H1 (cell line): ENCODE data around the gene COPS7A. TPM values are rescaled to one million over a fixed set of nuclear protein-coding genes. Genes with fewer than 3 reads are reported as not detected.
A peak's percentile ranks its signal among the peaks of the same experiment; 100 is the strongest.

Experiments
- CTCF ChIA-PET: fragments of 300-600 bp; sonication (Branson Sonifier 250); formaldehyde crosslinking; loops from one replicate; lab custom pipeline; 2021; ENCODE audit not compliant: partially characterized antibody; lab: Charles Lee
- POLR2A ChIA-PET: fragments of 300-600 bp; sonication (Branson Sonifier 250); formaldehyde crosslinking; loops from one replicate; lab custom pipeline; 2021; ENCODE audit warnings: inconsistent platforms; ENCODE audit not compliant: partially characterized antibody; lab: Charles Lee
- DNase-seq, 2 experiments: peaks; one replicate each; pipeline versions ENCODE4 v3.0.0 to v3.0.0-alpha.2; 2010 to 2022; ENCODE audit warnings: low spot score in 2 of 2, low read depth in 1 of 2, mixed read lengths in 1 of 2
- FAIRE-seq: peaks from 2 replicates; lab custom pipeline; 2011; peaks lifted over from hg19 to GRCh38; lab: Jason Lieb, UNC
- H2AFZ ChIP-seq: 2 replicates; pipeline ENCODE4 v1.8.1; 2012; ENCODE audit warnings: low read length, inconsistent platforms
- H2AK5ac ChIP-seq: 2 replicates; pipeline ENCODE4 v1.6.1; 2013; ENCODE audit warnings: low read depth, low read length
- H2BK120ac ChIP-seq: replicated peaks from 2 replicates; pipeline ENCODE3; 2013; ENCODE audit warnings: low read depth, low read length, inconsistent platforms
- H2BK12ac ChIP-seq: 2 replicates; pipeline ENCODE4 v1.6.1; 2013; ENCODE audit warnings: low read depth, low read length
- H2BK15ac ChIP-seq: 2 replicates; pipeline ENCODE4 v1.6.1; 2013; ENCODE audit warnings: low read length
- H2BK20ac ChIP-seq: 2 replicates; pipeline ENCODE4 v1.6.1; 2013; ENCODE audit warnings: low read length
- H2BK5ac ChIP-seq: 2 replicates; pipeline ENCODE4 v1.6.1; 2013; ENCODE audit warnings: low read depth, low read length
- H3K14ac ChIP-seq: 2 replicates; pipeline ENCODE4 v1.6.1; 2013; ENCODE audit warnings: inconsistent platforms; ENCODE audit not compliant: insufficient read length
- H3K18ac ChIP-seq: 2 replicates; pipeline ENCODE4 v1.6.1; 2013; ENCODE audit warnings: low read length; ENCODE audit errors: extremely low read depth
- H3K23ac ChIP-seq: 2 replicates; pipeline ENCODE4 v1.6.1; 2013; ENCODE audit warnings: inconsistent platforms; ENCODE audit not compliant: insufficient read length
- H3K23me2 ChIP-seq: 2 replicates; pipeline ENCODE4 v1.6.1; 2013; ENCODE audit warnings: low read depth, low read length
- H3K27ac ChIP-seq: 2 replicates; pipeline ENCODE4 v1.6.1; 2011; ENCODE audit warnings: low read depth, low read length, inconsistent platforms
- H3K27me3 ChIP-seq, 4 experiments: replicated peaks in 1 of 4; 1 replicate in 1 of 4; 2 replicates in 3 of 4; pipeline versions ENCODE4 v1.6.1 to v1.8.1; 2011 to 2013; ENCODE audit warnings: low read length in 3 of 4, mild to moderate bottlenecking in 3 of 4, inconsistent platforms in 2 of 4, mixed read lengths in 2 of 4, moderate library complexity in 1 of 4; ENCODE audit not compliant: control insufficient read depth in 3 of 4, insufficient read depth in 3 of 4; ENCODE audit errors: extremely low read depth in 1 of 4
- H3K36me3 ChIP-seq, 4 experiments: 2 replicates each; pipeline versions ENCODE4 v1.6.1 to v1.8.1; 2011 to 2013; ENCODE audit warnings: mild to moderate bottlenecking in 4 of 4, low read length in 3 of 4, moderate library complexity in 2 of 4, control low read depth in 1 of 4, inconsistent platforms in 1 of 4; ENCODE audit not compliant: insufficient read depth in 4 of 4, control insufficient read depth in 2 of 4
- H3K4ac ChIP-seq: replicated peaks from 2 replicates; pipeline ENCODE3; 2013; ENCODE audit warnings: low read length, low read depth, mixed read lengths, inconsistent platforms; ENCODE audit not compliant: insufficient read length
- H3K4me1 ChIP-seq, 4 experiments: replicated peaks in 1 of 4; 1 replicate in 1 of 4; 2 replicates in 3 of 4; pipeline versions ENCODE4 v1.6.1 to v1.8.1; 2011 to 2013; ENCODE audit warnings: low read length in 3 of 4, inconsistent platforms in 2 of 4, mixed read lengths in 1 of 4; ENCODE audit not compliant: insufficient read depth in 4 of 4, control insufficient read depth in 3 of 4
- H3K4me2 ChIP-seq, 2 experiments: 2 replicates each; pipeline versions ENCODE4 v1.6.1 to v1.8.1; 2011 to 2013; ENCODE audit warnings: low read depth in 2 of 2, low read length in 2 of 2, control low read depth in 1 of 2, inconsistent platforms in 1 of 2, mild to moderate bottlenecking in 1 of 2; ENCODE audit not compliant: insufficient read depth in 1 of 2
- H3K4me3 ChIP-seq, 4 experiments: fragments of 200-600, 300-600 bp in 1 of 4; sonication (generic), shearing (Covaris generic), sonication (Bioruptor Twin) in 1 of 4; 2 replicates each; pipeline versions ENCODE4 v1.5.1 to v1.8.1; 2011 to 2016; ENCODE audit warnings: low read length in 4 of 4, low read depth in 3 of 4, control low read depth in 2 of 4, inconsistent platforms in 2 of 4, mild to moderate bottlenecking in 2 of 4, mixed read lengths in 1 of 4, moderate library complexity in 1 of 4; ENCODE audit not compliant: insufficient read depth in 2 of 4; ENCODE audit errors: extremely low read depth in 1 of 4
- H3K56ac ChIP-seq: replicated peaks from 2 replicates; pipeline ENCODE3; 2013; ENCODE audit warnings: low read depth, mild to moderate bottlenecking, mixed read lengths, low read length, inconsistent platforms; ENCODE audit not compliant: insufficient read length
- H3K79me1 ChIP-seq: 2 replicates; pipeline ENCODE4 v1.6.1; 2013; ENCODE audit warnings: low read depth, low read length, control low read depth
- H3K79me2 ChIP-seq, 2 experiments: 2 replicates each; pipeline versions ENCODE4 v1.6.1 to v1.8.1; 2012 to 2013; ENCODE audit warnings: low read length in 2 of 2, mild to moderate bottlenecking in 2 of 2, inconsistent platforms in 1 of 2; ENCODE audit not compliant: insufficient read depth in 2 of 2, control insufficient read depth in 1 of 2
- H3K9ac ChIP-seq, 4 experiments: replicated peaks in 1 of 4; 1 replicate in 1 of 4; 2 replicates in 3 of 4; pipeline versions ENCODE4 v1.6.1 to v1.8.1; 2011 to 2013; ENCODE audit warnings: low read depth in 3 of 4, low read length in 3 of 4, control low read depth in 2 of 4, mild to moderate bottlenecking in 2 of 4, moderate library complexity in 2 of 4, inconsistent platforms in 1 of 4; ENCODE audit errors: extremely low read depth in 1 of 4
- H3K9me3 ChIP-seq, 2 experiments: 2 replicates each; pipeline versions ENCODE4 v1.6.1 to v1.8.1; 2012 to 2013; ENCODE audit warnings: mild to moderate bottlenecking in 2 of 2, moderate library complexity in 2 of 2, control low read depth in 1 of 2, inconsistent platforms in 1 of 2, low read depth in 1 of 2, low read length in 1 of 2, mixed read lengths in 1 of 2; ENCODE audit not compliant: insufficient read depth in 2 of 2
- H4K20me1 ChIP-seq, 2 experiments: replicated peaks in 1 of 2; 2 replicates each; pipeline versions ENCODE3 to v1.8.1; 2011 to 2013; ENCODE audit warnings: inconsistent platforms in 2 of 2, low read length in 2 of 2, mild to moderate bottlenecking in 1 of 2; ENCODE audit not compliant: insufficient read depth in 2 of 2, control insufficient read depth in 1 of 2
- H4K5ac ChIP-seq: 2 replicates; pipeline ENCODE4 v1.6.1; 2013; ENCODE audit warnings: low read length, low read depth, mixed read lengths, inconsistent platforms; ENCODE audit not compliant: insufficient read length
- H4K8ac ChIP-seq: 2 replicates; pipeline ENCODE4 v1.8.0; 2013; ENCODE audit warnings: mild to moderate bottlenecking, moderate library complexity, low read length, inconsistent platforms; ENCODE audit not compliant: insufficient read depth; ENCODE audit errors: extremely low read depth
- H4K91ac ChIP-seq: replicated peaks from 2 replicates; pipeline ENCODE3; 2013; ENCODE audit warnings: low read length, mixed read lengths, inconsistent platforms; ENCODE audit not compliant: insufficient read length
- ASH2L ChIP-seq: fragments of 200-600, 300-600 bp; sonication (generic); IDR thresholded peaks from one replicate; pipeline ENCODE4 v1.7.1; 2017; ENCODE audit warnings: low read length
- BCL11A ChIP-seq, 2 experiments: IDR thresholded peaks; one replicate each; pipeline ENCODE4 v1.6.1; 2011; ENCODE audit warnings: low read depth in 2 of 2, low read length in 2 of 2, mild to moderate bottlenecking in 2 of 2
- CHD1 ChIP-seq: IDR thresholded peaks from 2 replicates; pipeline ENCODE4 v1.6.1; 2012; ENCODE audit warnings: low read depth, low read length, improper control_type of control experiment
- HDAC2 ChIP-seq, 2 experiments: fragments of 300-600 bp in 1 of 2; sonication (generic) in 1 of 2; IDR thresholded peaks; 2 replicates each; pipeline ENCODE4 v1.6.1; 2011 to 2012; ENCODE audit warnings: low read depth in 2 of 2, low read length in 2 of 2, mild to moderate bottlenecking in 2 of 2, moderate library complexity in 2 of 2, borderline replicate concordance in 1 of 2, inconsistent platforms in 1 of 2
- RAD21 ChIP-seq, 2 experiments: IDR thresholded peaks in 1 of 2; conservative IDR thresholded peaks in 1 of 2; 2 replicates each; pipeline ENCODE4 v1.6.1; 2011; ENCODE audit warnings: low read depth in 2 of 2, low read length in 2 of 2, improper control_type of control experiment in 1 of 2, inconsistent platforms in 1 of 2, mild to moderate bottlenecking in 1 of 2, moderate library complexity in 1 of 2
- SAP30 ChIP-seq: fragments of 300-600 bp; sonication (generic); IDR thresholded peaks from 2 replicates; pipeline ENCODE4 v1.7.1; 2012; ENCODE audit warnings: low read length, moderate library complexity, mild to moderate bottlenecking, inconsistent platforms; ENCODE audit not compliant: insufficient read depth, insufficient replicate concordance
- SIX5 ChIP-seq: IDR thresholded peaks from 2 replicates; pipeline ENCODE4 v1.6.1; 2011; ENCODE audit warnings: mild to moderate bottlenecking, low read depth, low read length
- SP1 ChIP-seq: IDR thresholded peaks from 2 replicates; pipeline ENCODE4 v1.6.1; 2011; ENCODE audit warnings: low read depth, low read length
- SP2 ChIP-seq: IDR thresholded peaks from 2 replicates; pipeline ENCODE4 v1.6.1; 2012; ENCODE audit warnings: mild to moderate bottlenecking, low read length, inconsistent platforms
- TAF1 ChIP-seq: IDR thresholded peaks from 2 replicates; pipeline ENCODE4 v1.6.1; 2011; ENCODE audit warnings: mild to moderate bottlenecking, low read depth, low read length
- ZNF274 ChIP-seq: IDR thresholded peaks from 2 replicates; pipeline ENCODE4 v1.7.0; 2012; ENCODE audit warnings: low read length, borderline replicate concordance; ENCODE audit errors: extremely low read depth
- WGBS, 2 experiments: shearing (Covaris generic) in 1 of 2; methylation state at CpG; one replicate each; pipeline versions ENCODE4 v1.1.6 to v1.1.7; 2013 to 2015; ENCODE audit warnings: low lambda C conversion rate in 2 of 2, mixed read lengths in 2 of 2, inconsistent platforms in 1 of 2, low coverage in 1 of 2, missing lambda C conversion rate in 1 of 2; ENCODE audit not compliant: insufficient replicate concordance in 2 of 2, insufficient coverage in 1 of 2, insufficient read length in 1 of 2; ENCODE audit errors: extremely low coverage in 1 of 2, missing lambda C conversion rate in 1 of 2; 5-methylcytosine and 5-hydroxymethylcytosine counted together
- polyA plus RNA-seq, 7 experiments: library from polyadenylated mRNA; depleted of rRNA in 3 of 7; stranded (reverse) in 5 of 7; unstranded in 2 of 7; fragments of >200 nt in 5 of 7; fragments of 200-250 nt in 2 of 7; gene quantifications; 1 replicate in 5 of 7; 2 replicates in 1 of 7; 4 replicates in 1 of 7; pipeline versions ENCODE4 v1.2.1 to v1.2.3, GENCODE V29; 2011 to 2013; ENCODE audit warnings: missing spikeins in 2 of 7, mixed read lengths in 2 of 7
- total RNA-seq: library from RNA; stranded (reverse); fragmentation: NEBNext Ultra II Directional; extraction: Animal tissue kit (Norgen Biotek cat#: 25700); gene quantifications from 2 replicates; pipeline ENCODE4 v1.2.1, GENCODE V29; 2021
- TF ChIP-seq, protein P1 (sequence below): IDR thresholded peaks from 2 replicates; pipeline ENCODE4 v1.6.1; 2012; ENCODE audit warnings: inconsistent platforms

COPS7A gene
- total and polyA plus RNA-seq, 2 of the 8 experiments (the other 6 are each of a cell fraction or from before 2014, with no cell fraction given): 44.5 to 95.9 TPM

DNA sequence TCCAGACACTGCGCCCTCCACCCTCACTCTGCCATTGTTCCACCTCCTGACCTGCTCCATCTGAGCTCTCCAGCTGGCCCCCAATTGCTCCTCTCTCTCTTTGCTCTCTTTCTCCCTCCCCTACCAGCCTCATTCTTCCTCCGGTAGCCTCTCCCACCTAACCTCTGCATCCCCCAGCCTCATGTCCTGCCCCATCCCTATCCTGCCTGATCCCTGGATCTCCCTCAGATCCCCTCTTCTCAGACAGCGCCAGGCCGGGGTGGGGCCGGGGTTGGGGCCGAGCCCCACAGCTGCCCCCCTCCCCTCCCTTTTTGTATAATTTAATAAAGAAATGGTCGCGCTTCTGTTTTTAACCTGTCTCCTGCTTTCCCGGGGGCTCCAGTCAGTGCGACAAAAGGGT is 46.8 kb downstream of the COPS7A start:
- Histone ChIP-seq H2AFZ (no peak overlapping the region), H4K20me1 (peaks cover 6 to 20% of the 10 kb centered on the region in 2 experiments), H3K4me3 (no peak overlapping the region), H3K4ac (no peak overlapping the region), H3K4me1 (peaks cover 4 to 36% (median 26%) of the 10 kb centered on the region in 4 experiments), H2BK15ac (no peak overlapping the region), H2BK5ac (no peak overlapping the region), H3K36me3 (peaks cover 0 to 23% (median 5%) of the 10 kb centered on the region in 4 experiments; a peak in 6 of 8 replicates), H2BK20ac (no peak overlapping the region), H3K18ac (no peak overlapping the region), H3K4me2 (no peak overlapping the region), H2BK12ac (no peak overlapping the region), H4K8ac (no peak overlapping the region), H4K91ac (no peak overlapping the region), H3K56ac (no peak overlapping the region), H3K79me2 (peaks cover 4 to 25% of the 10 kb centered on the region in 2 experiments; a peak in 2 of 4 replicates), H3K9me3 (no peaks in the 10 kb centered on the region), H3K9ac (no peak overlapping the region), H3K27ac (no peak overlapping the region), H3K27me3 (peaks cover 0 to 27% (median 21%) of the 10 kb centered on the region in 4 experiments; a peak in 5 of 7 replicates), H3K23me2 (peaks cover 13% of the 10 kb centered on the region), H2AK5ac (0 out of 2 replicates have a peak overlapping the region, but pooled peaks have one; percentile 2), H3K23ac (no peak overlapping the region), H3K14ac (no peak overlapping the region), H3K79me1 (0 out of 2 replicates have a peak, but pooled peaks cover 2% of the 10 kb centered on the region), H2BK120ac (no peak overlapping the region), H4K5ac (no peak overlapping the region)
- WGBS, 2 experiments: 86% methylated on average over 6 of the region's 10 CpGs; no CpG with 5 or more reads in 1 of the 2 experiments
- DNase-seq (no peak), FAIRE-seq (no peak)
- CTCF ChIA-PET: interaction anchor here (1.6 to 29.6 kb wide), 4 partner anchors 10 to 59 kb away, joined by 3 to 532 read pairs (median 266); partner anchors contain the start of genes GNB3, GPR162, MLF2 and P3H3
- POLR2A ChIA-PET: interaction anchor here (0.6 to 11.6 kb wide), 10 partner anchors 8 to 81 kb away, joined by 3 to 151 read pairs (median 10); partner anchors contain the start of genes CDCA3, GPR162, MLF2 and P3H3
- TF ChIP-seq, protein P1, sequence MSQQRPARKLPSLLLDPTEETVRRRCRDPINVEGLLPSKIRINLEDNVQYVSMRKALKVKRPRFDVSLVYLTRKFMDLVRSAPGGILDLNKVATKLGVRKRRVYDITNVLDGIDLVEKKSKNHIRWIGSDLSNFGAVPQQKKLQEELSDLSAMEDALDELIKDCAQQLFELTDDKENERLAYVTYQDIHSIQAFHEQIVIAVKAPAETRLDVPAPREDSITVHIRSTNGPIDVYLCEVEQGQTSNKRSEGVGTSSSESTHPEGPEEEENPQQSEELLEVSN: no peak
- TF ChIP-seq SP2 (no peak), HDAC2 (IDR thresholded peaks at IDR 0.05; ENCODE audit: borderline replicate concordance in 1 of 2, low read depth in 2 of 2, low read length in 2 of 2) (no peak), RAD21 (IDR thresholded peaks at IDR 0.05 in 1 of 2, conservative IDR thresholded peaks at IDR 0.05 in 1 of 2; ENCODE audit: low read depth in 2 of 2, low read length in 2 of 2) (no peak), CHD1 (no peak), TAF1 (no peak), ASH2L (no peak), BCL11A (IDR thresholded peaks at IDR 0.05; ENCODE audit: low read depth in 2 of 2, low read length in 2 of 2) (no peak), SP1 (peak; percentile 42; the same call in 1 of the 2 replicates), SAP30 (no peak), SIX5 (peak; percentile 27; the same call in 1 of the 2 replicates), ZNF274 (no peak)
